Activated CD4-positive, alpha-beta T cell treated with anti-CD3 and anti-CD28 coated beads, Interleukin-2, amount 50 U/mL, for 48 hours (primary cell): Measurements from ENCODE around the gene CDH23.
"Not testable (repeated sequence)": the region's sequence is repeated elsewhere in the genome, so short reads cannot be mapped to it uniquely, and the experiment has no call there.

Source experiments
- DNase-seq, 2 experiments: peaks; one replicate each; pipeline ENCODE4 v3.0.0-alpha.2; 2020

Gene CDH23

GRCh38 chr10:71396711-71397295 is at the start of gene CDH23:
Gene CDH23 (plus strand): TSS chr10:71396920. CDS start chr10:71439832, 42,912 bp downstream.
- peak; percentile 23 to 35 for DNase-seq

DNA sequence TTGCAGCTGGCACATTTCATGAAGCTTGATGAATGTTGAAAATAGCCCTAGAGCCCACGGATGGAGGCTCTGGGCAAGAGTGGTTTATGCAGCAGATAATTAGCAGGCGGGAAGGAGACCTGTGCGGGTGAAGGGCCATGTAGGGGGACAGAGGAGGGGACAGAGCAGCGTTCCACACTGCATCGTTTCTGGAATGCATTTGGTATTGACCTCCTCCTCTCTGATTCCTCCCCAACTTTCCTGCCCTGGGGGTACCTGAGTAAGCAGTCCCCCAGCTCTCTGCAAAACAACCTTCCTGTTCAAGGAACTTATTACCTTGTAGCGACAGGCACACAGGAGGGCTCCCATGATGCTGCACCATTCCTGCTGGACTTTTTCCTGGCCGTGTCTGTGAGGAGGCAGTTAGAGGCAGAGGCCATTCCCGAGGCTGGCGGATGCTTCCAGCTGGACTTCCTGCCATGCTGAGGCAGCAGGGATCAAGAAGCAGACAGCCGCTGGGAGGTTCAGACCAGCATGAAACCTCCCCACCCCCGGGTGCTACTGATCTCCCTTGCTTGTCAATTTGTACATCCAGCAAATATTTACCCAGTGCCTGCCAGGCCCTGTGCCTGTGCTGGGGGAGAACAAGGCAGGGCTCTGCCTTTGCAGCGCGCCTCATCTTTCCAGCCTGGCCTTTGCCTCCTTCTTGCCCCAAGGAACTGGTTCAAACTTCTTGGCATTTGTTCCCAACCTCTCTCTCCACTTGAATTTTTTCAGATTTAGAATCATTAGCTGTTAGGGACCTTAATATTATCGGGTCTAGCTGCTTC is 48.9 kb upstream of the CDH23 start:
- DNase-seq = no peak

GRCh38 chr10:71348850-71349249 is 47.9 kb upstream of the CDH23 start:
- no peak for DNase-seq

GRCh38 chr10:71349406-71349805 is 47.3 kb upstream of the CDH23 start:
- DNase-seq = no peak

DNA sequence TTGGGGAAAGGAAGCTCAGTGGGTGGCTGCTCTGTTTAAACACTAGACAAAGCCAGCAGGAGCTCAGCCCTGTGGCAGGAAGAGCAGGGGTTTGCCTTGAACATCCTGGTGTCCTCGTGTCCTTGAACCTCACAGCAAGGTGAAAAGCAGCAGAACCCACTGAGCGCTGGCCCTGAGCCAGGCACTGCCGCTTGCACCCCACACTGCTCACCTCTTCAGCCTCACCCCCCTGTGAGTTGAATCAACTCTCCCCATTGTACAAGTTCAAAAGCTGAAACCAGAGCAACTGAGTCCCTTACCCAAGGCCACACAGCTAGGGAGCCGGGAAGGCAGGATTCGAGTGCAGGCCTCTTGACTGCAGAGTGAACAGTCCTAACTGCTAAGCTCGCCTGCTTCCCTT is 45.6 kb upstream of the CDH23 start:
- DNase-seq = no peak

- no peak for DNase-seq
These were observed 44.9 kb upstream of the CDH23 start for GRCh38 chr10:71351628-71352319.

GRCh38 chr10:71353639-71354038 is 43.1 kb upstream of the CDH23 start:
- DNase-seq = no peak

DNA sequence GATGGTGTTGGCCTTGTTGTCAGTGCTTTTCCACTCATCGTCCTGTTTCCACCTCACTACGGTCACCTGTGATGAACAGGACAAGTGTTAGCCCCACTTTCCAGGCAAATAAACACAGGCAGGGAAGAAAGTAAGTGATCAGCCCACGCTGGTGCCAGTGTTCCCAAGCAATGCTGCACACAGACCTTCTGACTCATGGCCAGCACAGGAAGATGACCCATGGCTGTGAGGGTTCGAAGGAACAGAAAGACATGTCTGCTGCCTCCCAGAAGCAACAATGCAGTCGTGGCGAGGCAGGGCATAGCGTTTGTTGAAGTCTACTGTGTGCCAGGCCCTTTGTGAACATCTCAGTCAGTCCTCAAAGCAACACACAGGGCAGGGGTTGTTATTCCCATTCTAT is 41.9 kb upstream of the CDH23 start:
- DNase-seq = no peak

DNA sequence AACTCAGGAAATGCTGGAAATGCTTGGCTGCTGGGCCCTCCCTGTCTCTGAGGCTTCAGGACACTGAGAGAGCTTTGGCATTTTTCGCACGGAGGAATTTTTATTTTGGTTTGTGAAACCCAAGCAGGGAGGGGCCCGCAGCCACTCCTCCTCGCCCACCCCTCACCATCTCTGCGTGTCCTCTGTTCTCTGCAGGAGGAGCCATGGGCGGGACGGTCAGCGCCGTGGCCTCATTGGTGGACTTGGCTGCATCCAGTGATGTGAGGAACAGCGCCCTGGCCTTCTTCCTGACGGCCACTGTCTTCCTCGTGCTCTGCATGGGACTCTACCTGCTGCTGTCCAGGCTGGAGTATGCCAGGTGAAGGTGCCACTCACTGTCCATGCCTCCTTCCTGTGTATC is 40.8 kb upstream of the CDH23 start:
- no peak for DNase-seq

DNA sequence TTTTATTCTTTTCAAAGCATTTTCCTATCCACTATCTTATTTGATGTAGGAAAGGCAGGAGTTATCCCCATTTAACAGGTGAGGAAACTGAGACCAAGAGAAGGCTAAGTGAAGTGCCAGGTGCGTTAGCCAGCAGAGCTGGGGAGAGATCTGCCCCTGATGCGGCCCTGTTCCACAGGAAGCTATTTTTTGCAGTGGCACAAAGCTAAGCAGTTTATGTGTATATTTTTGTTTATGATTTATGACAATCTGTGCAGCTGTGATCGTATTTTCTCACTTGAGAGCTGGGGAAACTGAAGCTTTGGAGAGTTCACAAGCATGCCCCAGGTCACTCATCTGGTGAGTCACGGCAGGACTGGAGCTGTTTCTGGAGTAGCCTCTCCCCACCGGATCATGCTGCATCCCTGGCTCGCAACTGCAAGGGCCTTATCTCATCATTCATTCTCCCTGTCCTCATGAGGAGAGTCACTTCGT is 38.9 kb upstream of the CDH23 start:
- no peak for DNase-seq

- DNase-seq = no peak
These were observed 38.4 kb upstream of the CDH23 start for GRCh38 chr10:71358277-71358676.

DNA sequence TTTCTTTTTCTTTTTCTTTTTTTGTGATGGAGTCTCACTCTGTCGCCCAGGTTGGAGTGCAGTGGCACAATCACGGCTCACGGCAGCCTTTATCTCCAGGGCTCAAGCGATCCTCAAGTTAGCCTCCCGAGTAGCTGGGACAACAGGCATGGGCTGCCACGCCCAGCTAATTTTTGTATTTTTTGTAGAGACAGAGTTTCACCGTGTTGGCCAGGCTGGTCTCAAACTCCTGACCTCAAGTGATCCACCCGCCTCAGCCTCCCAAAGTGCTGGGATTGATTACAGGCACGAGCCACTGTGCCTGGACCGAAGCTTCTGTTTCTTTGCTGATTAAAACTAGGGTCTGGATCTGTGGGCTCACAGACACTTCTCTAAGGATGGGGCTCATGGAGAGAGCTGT is 37.8 kb upstream of the CDH23 start:
- not testable (repeated sequence) for DNase-seq

- DNase-seq = no peak
These were observed 37.2 kb upstream of the CDH23 start for GRCh38 chr10:71359364-71360046.

GRCh38 chr10:71360735-71361134 is 36.0 kb upstream of the CDH23 start:
- DNase-seq = no peak

DNA sequence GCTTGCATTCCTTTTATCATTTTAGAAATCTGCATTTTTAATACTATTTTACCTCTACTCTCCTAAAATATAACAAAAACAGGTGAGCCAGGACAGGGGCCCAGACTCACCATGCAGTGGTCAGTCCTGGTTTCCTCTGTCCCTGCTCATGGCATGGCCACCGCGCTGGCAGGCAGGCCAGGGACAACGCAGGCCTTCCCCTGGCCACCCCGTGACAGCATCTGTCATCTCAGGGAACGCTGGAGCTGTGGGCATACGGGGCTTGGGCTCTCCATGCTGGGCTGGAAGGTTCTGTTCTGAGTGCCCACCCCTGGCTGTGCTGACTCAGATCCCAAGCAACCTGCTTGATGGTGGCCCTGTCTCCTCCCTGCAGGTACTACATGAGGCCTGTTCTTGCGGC is 35.1 kb upstream of the CDH23 start:
- DNase-seq = no peak

GRCh38 chr10:71362141-71362540 is 34.6 kb upstream of the CDH23 start:
- no peak for DNase-seq

- DNase-seq = no peak
These were observed 32.8 kb upstream of the CDH23 start for GRCh38 chr10:71363936-71364335.

GRCh38 chr10:71365366-71365765 is 31.4 kb upstream of the CDH23 start:
- DNase-seq = no peak

DNA sequence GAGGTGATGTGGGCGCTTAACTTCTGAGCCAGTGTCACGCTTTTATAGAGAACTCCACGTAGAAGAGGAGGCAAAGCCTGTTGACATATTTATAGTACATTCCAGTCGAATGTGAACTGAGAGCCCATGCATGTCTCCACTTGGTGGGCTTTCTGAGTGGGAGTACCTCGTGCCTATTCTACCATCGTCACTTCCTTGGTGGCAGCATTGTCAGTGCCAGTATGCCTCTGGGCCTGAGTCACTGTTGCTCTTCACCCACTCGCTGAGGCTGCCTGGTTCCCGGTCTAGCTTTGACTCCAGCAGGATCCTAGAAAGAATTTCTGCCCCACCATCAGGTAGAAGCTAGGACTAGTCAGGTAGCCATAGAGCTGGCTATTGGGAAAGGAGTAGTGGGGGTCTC is 30.0 kb upstream of the CDH23 start:
- DNase-seq = no peak

DNA sequence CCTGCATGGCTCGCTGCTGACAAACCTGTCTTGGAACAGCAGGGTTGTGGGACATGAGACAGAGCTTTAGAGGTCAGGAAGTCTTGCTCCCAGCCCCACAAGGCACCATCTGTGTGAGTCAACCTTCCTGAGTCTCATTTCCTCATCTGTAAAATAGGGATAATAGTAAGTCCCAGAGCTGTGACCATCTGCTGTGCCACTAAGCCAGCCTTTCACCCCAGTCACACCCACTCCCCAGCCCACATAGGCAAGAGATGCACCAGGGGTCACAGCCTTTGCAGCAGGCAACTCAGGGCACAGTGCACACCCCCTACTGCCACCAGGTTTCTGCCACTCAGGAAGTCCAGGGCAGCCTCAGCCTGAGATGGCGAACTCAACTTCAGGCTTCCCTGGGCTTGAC is 29.4 kb upstream of the CDH23 start:
- no peak for DNase-seq

DNA sequence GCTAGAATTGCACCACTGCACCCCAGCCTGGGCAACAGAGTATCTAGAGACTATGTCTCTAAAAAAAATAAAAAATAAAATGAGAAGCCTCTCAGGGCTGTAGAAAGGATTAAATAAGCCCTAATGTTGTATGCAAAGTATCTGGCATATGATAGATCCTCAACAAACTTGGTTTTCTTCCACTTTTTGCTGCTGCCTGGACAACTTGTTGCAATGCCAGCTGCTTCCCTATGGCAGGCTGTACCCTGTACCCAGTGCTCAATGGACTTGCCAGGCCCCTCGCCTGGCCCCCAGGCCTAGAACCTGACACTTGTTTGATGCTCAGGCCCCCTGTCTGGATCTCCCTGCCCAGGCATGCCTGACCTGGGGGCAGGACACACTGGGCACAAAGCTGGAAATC is 28.5 kb upstream of the CDH23 start:
- DNase-seq = no peak

DNA sequence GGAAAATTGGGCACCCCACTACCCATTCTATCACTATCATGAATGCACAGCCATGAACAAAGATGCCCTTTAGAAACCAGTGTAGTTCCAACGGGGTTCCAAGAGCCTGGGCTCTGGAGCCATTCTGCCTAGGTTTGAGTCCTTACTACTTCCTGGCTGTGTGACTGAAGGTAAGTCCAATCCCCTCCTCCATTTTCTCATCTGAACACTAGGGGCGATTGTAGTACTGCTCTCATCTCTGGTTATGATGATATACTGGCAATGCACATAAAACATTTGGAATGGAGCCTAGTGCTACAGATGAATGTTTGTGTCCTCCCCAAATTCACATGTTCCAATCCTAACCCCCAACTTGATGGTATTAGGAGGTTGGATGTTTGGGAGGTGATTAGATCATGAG is 28.1 kb upstream of the CDH23 start:
- DNase-seq = no peak

DNA sequence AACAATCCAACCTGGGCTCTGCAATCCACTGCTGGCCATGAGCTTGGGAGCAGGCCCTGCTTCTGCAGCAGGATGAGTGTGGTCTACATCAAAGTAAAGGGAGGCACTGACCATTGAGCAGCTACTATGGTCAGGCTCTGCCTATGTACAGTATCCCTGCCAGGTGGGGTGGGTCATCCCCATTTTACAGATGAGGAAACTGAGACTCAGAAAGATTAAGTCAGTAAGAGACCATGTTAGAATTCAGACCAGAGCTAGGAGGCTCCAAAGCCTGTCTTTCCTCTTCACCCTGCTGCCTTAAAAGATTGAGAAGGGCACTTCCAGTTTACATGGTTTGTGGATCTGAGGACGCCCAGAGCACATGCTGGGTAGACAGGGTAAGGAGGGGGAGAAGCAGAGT is 27.1 kb upstream of the CDH23 start:
- no peak for DNase-seq
